ENCODE measurements around the gene EPHA3.

- TF ChIP-seq POLR2A (IDR thresholded peaks at IDR 0.05; ENCODE audit: low read depth, low read length): no peak
- no peak for TF ChIP-seq NKRF (conservative IDR thresholded peaks at IDR 0.05)
- TF ChIP-seq CTCF (IDR thresholded peaks at IDR 0.05 in 2 of 3, conservative IDR thresholded peaks at IDR 0.05 in 1 of 3; ENCODE audit: control insufficient read depth in 2 of 3, extremely low read depth in 1 of 3, insufficient read depth in 1 of 3, low read depth in 3 of 3, low read length in 3 of 3): no peak
- TF ChIP-seq TARDBP (IDR thresholded peaks at IDR 0.05; ENCODE audit: borderline replicate concordance): no peak
- TF ChIP-seq SMC3 (IDR thresholded peaks at IDR 0.05; ENCODE audit: borderline replicate concordance, low read length): no peak
- TF ChIP-seq, protein P1, sequence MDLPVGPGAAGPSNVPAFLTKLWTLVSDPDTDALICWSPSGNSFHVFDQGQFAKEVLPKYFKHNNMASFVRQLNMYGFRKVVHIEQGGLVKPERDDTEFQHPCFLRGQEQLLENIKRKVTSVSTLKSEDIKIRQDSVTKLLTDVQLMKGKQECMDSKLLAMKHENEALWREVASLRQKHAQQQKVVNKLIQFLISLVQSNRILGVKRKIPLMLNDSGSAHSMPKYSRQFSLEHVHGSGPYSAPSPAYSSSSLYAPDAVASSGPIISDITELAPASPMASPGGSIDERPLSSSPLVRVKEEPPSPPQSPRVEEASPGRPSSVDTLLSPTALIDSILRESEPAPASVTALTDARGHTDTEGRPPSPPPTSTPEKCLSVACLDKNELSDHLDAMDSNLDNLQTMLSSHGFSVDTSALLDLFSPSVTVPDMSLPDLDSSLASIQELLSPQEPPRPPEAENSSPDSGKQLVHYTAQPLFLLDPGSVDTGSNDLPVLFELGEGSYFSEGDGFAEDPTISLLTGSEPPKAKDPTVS (IDR thresholded peaks at IDR 0.05; ENCODE audit: low read depth, low read length): no peak
- TF ChIP-seq, protein P2, sequence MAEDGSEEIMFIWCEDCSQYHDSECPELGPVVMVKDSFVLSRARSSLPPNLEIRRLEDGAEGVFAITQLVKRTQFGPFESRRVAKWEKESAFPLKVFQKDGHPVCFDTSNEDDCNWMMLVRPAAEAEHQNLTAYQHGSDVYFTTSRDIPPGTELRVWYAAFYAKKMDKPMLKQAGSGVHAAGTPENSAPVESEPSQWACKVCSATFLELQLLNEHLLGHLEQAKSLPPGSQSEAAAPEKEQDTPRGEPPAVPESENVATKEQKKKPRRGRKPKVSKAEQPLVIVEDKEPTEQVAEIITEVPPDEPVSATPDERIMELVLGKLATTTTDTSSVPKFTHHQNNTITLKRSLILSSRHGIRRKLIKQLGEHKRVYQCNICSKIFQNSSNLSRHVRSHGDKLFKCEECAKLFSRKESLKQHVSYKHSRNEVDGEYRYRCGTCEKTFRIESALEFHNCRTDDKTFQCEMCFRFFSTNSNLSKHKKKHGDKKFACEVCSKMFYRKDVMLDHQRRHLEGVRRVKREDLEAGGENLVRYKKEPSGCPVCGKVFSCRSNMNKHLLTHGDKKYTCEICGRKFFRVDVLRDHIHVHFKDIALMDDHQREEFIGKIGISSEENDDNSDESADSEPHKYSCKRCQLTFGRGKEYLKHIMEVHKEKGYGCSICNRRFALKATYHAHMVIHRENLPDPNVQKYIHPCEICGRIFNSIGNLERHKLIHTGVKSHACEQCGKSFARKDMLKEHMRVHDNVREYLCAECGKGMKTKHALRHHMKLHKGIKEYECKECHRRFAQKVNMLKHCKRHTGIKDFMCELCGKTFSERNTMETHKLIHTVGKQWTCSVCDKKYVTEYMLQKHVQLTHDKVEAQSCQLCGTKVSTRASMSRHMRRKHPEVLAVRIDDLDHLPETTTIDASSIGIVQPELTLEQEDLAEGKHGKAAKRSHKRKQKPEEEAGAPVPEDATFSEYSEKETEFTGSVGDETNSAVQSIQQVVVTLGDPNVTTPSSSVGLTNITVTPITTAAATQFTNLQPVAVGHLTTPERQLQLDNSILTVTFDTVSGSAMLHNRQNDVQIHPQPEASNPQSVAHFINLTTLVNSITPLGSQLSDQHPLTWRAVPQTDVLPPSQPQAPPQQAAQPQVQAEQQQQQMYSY (CRISPR knock-in tag; IDR thresholded peaks at IDR 0.05): no peak
- TF ChIP-seq MXI1 (IDR thresholded peaks at IDR 0.05; ENCODE audit: low read depth, low read length): no peak
- no peak for TF ChIP-seq NBN (IDR thresholded peaks at IDR 0.05)
Measured at GRCh38 chr3:89256395-89256794, 149.0 kb downstream of the EPHA3 start.

Data from GM12878 (cell line).